Forelimb muscle (tissue), 1 donor: ENCODE measurements around the gene BAZ2B. TPM values are rescaled to one million over a fixed set of nuclear protein-coding genes. Genes with fewer than 3 reads are reported as not detected.

Source experiments
- DNase-seq: peaks from one replicate; pipeline ENCODE4 v3.0.0-alpha.2; 2013; ENCODE audit warnings: low read depth
- polyA plus RNA-seq: library from polyadenylated mRNA; unstranded; fragments of 120-200 nt; gene quantifications from one replicate; pipeline ENCODE4 v1.2.1, GENCODE V29; 2013; ENCODE audit not compliant: insufficient read length

The BAZ2B gene
- polyA plus RNA-seq, 1 donor, result 34.1 TPM

DNA sequence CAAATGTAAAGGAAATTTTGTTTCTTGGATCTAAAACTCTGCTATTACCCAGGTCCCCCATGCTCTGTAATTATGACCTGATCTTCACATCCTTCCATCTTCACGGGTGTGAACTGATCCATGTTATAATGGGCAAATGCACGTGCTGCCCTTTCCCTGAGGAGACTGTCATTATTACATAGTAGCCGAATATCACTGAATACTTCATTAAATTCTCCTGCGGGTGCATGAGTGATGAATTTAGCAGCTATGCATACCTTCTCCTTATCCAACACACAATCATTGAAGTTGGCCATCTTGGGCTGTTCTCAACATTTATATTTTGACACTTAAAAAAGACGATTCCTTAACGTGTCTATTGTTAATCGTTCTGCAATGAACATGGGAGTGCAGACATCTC, 153.4 kb downstream of the BAZ2B start:
- DNase-seq, result no peak

GRCh38 chr2:159462201-159462785, 154.1 kb downstream of the BAZ2B start:
- DNase-seq, result no peak

DNA sequence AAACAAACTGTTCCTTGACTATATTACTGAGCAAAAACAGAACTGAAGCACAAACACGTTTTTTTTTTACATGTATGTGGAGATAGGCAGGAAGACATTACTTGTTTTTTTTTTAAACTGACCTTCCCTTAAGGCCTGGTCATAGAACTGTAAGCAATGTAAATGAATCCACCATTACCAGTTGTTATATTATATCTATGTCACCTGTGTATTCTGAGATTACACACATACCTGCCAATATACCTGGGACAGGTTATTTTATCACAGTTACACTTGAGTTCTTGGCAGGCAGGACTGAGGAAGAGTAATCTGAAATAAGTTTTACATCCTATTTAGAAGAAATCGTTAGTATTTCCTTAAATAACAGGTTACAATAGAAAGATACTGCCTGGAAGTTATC, 155.3 kb downstream of the BAZ2B start:
- no peak for DNase-seq

DNA sequence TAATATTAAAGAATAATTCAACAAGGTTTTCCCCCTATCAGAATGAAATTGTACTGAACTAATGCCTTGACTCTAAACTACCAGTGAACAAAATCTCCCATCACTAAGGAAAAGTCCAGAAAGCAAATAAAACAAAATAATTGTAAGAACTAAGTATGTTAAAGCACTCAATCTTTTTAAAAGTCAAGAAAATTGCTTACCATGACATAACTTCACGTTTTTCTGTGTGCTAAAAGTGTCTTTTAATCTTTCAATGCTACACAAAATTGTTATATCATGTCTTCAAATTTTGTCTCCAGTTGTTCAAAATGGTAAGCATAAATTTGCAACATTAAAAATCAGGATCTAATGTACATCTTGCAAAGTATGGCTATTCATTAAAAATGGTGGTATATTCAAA, 156.1 kb downstream of the BAZ2B start:
- no peak for DNase-seq

DNA sequence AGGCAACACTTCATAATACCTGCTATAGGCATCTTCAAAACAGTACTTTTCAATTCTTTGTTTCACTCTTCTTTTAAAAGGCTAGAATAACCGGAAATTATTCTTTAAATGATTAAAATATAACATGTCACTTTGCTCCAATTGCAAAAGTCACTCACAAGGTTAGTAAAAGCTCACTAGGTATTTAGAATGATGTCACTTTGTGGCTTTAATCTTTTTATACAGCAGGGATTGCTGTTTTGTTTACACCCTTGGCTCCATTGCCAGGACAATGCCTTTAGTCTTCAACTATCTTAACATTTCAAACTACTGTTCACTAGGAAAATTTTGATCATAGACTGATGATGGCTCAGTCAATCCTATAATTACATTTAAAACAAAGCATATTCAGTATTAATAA, 157.1 kb downstream of the BAZ2B start:
- DNase-seq, result no peak

GRCh38 chr2:159457589-159457988, 158.8 kb downstream of the BAZ2B start:
- DNase-seq, result no peak

DNA sequence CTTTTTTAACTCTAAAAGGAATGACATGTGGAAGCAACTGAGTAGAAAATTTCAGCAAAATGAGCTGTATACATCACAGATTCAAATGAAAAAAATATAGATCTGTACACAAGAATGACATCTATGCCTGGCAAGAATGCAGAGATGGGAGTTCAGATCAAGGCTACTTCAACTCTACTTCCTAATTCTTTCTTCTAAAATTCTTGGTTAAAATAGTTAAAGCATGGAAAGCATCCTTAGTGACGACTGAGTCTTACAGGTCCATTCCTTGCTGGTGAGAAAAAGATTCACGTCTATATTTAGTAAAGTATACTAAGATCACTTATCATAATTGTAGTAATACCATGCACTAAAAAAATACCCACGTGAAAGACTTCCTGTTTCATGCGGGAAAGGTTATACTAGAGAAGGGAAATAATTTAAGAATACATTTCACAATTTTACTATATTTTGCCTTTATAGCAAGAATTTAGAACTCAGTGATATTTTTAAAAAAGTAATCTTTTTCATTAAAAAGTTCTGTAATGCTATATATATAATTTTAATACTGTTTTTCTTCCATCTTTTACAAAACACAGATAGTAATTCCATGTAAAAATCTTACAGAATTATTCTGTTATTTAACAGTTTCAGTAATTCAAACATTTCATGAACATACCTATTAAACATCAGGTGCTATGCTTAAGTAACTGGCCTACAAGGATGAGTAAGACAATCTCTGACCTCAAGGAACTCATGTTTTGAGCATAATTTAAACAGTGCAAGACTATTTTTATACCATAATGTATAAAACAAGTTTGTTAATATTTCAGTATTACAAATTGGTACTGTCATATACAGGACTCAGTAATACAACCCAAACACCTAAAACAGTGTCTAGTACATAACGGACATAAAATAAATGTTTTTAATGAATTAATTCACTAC, 159.6 kb downstream of the BAZ2B start:
- DNase-seq, result no peak

DNA sequence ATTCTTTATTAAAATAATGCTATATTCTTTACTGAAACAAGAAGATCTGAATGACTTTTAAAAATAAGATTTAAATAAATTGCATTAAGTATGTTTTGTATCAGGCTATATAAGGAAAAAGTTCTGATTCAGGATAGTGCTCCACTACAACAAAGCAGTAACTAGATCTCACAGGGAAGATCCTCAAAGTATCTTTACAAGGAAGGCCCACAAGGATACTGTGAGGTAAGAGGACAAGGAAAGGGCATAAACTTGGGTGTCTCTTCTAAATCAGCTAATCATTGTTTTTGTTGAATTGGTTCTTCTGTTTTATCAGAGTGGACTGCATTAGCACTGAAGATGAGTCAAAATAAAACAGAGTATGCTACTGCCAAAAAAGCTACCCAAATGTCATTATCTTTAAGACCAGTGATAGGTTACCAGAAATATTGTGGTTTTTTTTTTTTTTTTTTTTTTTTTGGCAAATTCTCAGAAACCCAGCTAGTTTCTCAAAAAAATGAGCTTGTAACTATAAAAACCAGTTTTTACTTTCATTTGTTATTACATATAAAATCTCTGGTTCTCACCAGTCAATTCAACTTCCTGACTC, 160.9 kb downstream of the BAZ2B start:
- DNase-seq, result no peak

GRCh38 chr2:159454185-159454584, 162.2 kb downstream of the BAZ2B start:
- no peak for DNase-seq

DNA sequence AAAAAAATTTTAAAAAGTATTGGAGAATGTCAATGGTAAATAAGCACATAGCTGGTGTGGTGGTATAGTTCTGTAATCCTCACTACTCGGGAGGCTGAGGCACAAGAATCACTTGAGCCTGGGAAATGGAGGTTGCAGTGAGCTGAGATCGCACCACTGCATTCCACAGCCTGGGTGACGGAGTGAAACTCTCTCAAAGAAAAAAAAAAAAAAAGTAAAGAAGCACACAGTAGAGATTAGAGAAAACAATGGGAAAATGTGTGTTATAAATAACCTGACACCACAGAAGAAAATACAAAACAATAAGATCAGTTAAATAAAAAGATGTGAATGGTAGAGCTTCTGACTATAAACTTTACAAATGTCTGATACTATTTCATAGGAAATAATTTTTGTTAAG, 166.2 kb downstream of the BAZ2B start:
- no peak for DNase-seq

DNA sequence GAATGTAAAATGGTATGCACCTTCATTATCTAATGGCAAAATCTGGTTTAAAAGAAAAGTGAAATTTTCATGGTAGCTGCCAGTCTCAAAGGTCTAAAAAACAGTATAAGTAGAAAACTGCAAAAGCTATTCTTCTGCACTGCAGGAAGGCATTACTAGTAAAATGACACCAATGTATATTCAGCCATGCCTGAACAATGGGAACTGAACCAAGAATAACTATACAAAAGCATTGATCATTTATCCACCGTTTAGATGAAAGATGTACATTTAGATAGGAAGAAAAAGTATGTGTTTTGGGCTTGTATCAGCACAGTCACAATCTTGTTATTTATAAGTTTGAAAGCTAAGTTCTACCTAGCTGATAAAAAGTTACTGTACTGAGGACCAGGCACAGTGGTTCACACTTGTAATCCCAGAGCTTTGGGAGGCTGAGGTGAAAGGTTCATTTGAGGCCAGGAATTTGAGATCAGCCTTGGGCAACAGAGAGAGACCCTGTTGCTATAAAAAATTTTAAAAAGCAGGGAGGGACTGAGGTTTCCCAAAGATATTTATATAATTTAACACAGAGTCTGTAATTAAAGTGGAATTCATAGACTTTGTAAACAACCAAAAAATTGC, 166.7 kb downstream of the BAZ2B start:
- no peak for DNase-seq

GRCh38 chr2:159446817-159447216, 169.5 kb downstream of the BAZ2B start:
- no peak for DNase-seq

GRCh38 chr2:159446201-159446600, 170.1 kb downstream of the BAZ2B start:
- DNase-seq, result no peak

GRCh38 chr2:159445307-159445706, 171.0 kb downstream of the BAZ2B start:
- no peak for DNase-seq

- no peak for DNase-seq
These were observed 171.6 kb downstream of the BAZ2B start for GRCh38 chr2:159444754-159445153.

GRCh38 chr2:159442159-159442852, 174.0 kb downstream of the BAZ2B start:
- DNase-seq, result no peak

DNA sequence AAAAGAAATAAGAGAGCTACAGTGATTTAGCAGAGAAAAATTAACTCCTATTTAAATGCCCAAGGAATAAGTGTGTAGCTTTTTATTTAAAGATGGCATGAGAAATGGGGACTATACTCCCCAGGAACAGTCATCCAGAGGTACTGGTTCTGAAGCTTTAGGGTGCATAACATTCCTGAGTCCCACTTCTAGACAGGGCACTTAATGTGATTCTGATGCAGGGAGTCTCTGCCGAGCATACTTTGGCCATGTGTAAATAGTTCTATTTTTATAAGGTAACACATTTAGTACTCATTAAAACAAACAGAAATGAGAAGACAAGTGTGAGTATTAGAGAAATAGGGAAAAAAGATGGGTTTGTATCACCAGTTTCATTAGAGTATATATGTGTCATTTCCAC, 175.2 kb downstream of the BAZ2B start:
- DNase-seq, result no peak

GRCh38 chr2:159439421-159439820, 176.9 kb downstream of the BAZ2B start:
- DNase-seq, result no peak

DNA sequence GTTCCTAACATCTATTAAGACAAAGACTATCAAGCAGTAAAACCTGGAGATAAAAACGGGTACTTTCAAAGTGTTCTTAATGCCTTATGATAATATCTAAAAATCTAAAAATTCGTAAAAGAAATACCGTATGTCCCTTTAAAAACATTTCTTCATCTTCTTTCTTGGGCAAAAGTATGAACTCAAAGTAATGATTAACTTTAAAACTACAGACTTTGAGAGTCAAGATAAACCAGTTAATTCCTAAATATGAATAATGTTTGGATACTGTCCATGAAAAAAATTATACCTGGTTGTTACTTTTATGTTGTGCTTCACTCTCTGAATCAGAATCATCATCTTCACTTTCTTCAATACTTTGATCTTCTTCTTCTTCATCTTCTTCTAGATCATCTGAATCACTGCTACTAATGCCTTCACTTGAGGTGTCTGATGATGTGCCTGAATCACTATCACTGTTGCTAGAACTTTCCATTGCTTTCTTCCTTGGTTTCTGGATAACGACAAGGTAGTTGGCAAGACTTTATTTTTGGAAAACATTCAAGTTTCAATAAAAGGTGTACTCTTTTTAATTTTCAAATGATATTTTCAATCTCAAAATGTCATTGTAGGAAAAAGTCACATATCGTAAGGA, 177.5 kb downstream of the BAZ2B start:
- no peak for DNase-seq

DNA sequence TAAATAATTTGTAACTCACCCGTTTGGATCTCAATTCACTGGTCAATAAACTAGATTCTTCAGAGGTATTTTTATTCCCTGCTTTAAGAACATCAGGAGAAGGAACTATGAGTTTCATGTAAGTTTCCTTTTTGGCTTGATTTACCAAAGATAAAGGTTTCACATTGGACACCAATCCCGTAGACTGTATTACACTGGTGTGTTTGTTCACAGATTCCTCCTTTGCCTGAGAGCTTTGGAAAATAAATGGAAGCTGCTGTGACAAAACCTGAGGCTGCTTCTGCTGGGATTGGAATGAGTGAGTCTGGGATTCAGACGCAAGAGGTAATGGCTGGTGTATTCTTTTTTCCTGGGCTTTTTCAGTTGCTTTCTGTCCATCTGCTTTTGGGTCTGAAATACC, 178.1 kb downstream of the BAZ2B start:
- no peak for DNase-seq

DNA sequence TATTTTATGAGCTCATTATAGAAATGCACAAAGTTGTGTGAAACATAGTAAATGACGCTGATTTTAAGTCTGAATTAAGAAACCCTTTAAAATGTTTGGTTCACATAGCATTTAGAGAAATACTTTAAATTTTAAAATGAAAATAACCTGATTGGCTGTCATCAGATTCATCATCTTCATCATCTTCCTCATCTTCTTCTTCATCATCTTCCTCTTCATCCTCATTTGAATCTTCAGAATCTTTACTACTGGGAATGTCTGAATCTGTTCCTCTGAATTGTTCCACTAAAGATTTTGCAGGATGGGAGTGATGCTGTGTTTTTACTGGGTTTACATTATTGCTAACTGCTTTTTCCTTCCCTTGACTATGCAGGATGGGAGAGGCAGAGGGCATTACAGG, 183.7 kb downstream of the BAZ2B start:
- DNase-seq, result no peak
